ENCODE results near the gene CAMK2D. TPM values are rescaled to one million over a fixed set of nuclear protein-coding genes. Genes with fewer than 3 reads are reported as not detected.

The CAMK2D gene
- total RNA-seq, 2 experiments from 2014 or later, result 29.9 to 32.9 TPM

DNA sequence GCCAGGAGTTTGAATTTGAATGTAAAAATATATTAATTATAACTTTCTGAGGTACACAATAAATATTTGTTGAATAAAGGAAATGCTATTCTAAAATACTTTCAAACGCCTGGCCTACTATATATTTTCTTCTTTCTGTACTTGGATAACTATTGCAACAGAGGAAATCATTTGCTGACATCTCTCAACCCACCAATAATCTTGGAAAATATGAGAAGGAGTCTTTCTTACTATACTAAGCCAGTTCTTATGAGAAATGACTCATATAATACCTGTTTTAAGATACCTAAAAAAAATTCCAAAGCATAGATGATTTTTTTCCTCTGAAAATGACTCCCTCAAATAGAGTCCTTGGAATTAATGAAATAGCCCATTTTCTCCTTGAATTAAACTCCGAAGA is 64.1 kb downstream of the CAMK2D start:
- Histone ChIP-seq H3K36me3 (ENCODE audit: insufficient read depth, low read length) (no peaks in the 10 kb centered on the region), H3K9me3 (ENCODE audit: control insufficient read depth in 1 of 2, insufficient read depth in 1 of 2, low read length in 2 of 2) (no peaks in the 10 kb centered on the region), H3K27ac (ENCODE audit: low read depth in 1 of 2, low read length in 2 of 2) (no peak overlapping the region), H3K4me1 (ENCODE audit: insufficient read depth, low read length) (peaks cover 5% of the 10 kb centered on the region), H3K4me3 (ENCODE audit: low read length) (no peak overlapping the region), H3K27me3 (ENCODE audit: control insufficient read depth in 1 of 2, insufficient read depth in 2 of 2, low read length in 2 of 2) (no peaks in the 10 kb centered on the region)
- POLR2A ChIA-PET, result interaction anchor here (1.2 kb wide), 1 partner anchor 13 kb away, joined by 3 read pairs; no protein-coding TSS in a partner anchor
- peaks cover 18% of the 10 kb centered on the region for H3K4me1 Mint-ChIP-seq (ENCODE audit: low read depth)
- H3K4me3 Mint-ChIP-seq, result no peak overlapping the region
- intact Hi-C loops (cut with DNase I, micrococcal nuclease), result loop anchor here in 1 of 2 experiments (5.0 kb wide), 1 partner anchor 45 kb away; no protein-coding TSS in a partner anchor
- no peak for ATAC-seq (ENCODE audit: poor library complexity)
- H3K27me3 Mint-ChIP-seq, result no peaks in the 10 kb centered on the region
- DNase-seq, result no peak
- H3K27ac Mint-ChIP-seq, result no peak overlapping the region
- CTCF ChIA-PET, result no interaction called here
- H3K36me3 Mint-ChIP-seq (ENCODE audit: low read depth), result no peaks in the 10 kb centered on the region
- no peaks in the 10 kb centered on the region for H3K9me3 Mint-ChIP-seq
- TF ChIP-seq, protein P1, sequence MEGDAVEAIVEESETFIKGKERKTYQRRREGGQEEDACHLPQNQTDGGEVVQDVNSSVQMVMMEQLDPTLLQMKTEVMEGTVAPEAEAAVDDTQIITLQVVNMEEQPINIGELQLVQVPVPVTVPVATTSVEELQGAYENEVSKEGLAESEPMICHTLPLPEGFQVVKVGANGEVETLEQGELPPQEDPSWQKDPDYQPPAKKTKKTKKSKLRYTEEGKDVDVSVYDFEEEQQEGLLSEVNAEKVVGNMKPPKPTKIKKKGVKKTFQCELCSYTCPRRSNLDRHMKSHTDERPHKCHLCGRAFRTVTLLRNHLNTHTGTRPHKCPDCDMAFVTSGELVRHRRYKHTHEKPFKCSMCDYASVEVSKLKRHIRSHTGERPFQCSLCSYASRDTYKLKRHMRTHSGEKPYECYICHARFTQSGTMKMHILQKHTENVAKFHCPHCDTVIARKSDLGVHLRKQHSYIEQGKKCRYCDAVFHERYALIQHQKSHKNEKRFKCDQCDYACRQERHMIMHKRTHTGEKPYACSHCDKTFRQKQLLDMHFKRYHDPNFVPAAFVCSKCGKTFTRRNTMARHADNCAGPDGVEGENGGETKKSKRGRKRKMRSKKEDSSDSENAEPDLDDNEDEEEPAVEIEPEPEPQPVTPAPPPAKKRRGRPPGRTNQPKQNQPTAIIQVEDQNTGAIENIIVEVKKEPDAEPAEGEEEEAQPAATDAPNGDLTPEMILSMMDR (IDR thresholded peaks at IDR 0.05), result no peak

DNA sequence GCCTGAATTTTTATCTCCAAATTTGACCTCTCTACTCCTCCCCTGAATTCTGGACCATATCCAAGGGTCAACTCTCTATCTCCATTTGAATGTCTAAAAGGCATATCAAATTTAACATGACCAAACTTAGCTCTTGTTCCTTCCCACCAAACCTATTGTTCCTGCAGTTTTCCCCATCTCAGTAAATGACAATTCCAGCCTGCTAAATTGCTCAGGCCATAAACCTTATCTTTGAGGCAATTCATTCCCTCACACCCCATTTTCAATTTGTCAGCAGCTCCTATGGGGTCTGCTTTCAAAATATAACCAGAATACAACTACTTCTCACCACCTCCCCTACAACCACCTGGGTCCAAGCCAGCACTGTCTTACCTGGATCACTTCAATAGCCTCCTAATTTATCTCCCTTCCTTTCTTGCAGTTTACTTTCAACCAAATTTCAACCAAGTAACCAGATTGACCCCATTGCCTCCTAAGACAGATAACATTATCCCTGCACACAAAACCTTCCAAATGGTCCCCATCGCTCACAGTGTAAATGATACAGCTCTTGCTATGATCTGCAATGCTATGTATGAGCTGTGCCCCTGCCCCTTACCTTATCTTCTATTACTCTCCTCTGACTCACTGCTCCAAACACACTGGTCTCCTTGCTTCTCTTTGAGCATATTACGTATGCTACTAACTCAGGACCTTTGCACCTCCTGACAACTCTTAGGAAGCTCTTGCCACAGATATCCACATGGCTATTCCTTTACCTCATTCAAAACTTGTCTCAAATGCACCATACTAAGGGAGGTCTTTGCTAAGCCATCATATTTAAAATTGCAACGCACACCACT is 66.0 kb downstream of the CAMK2D start:
- no peak overlapping the region for H3K27ac ChIP-seq (ENCODE audit: low read depth in 1 of 2, low read length in 2 of 2)
- peaks cover 20% of the 10 kb centered on the region for H3K4me1 Mint-ChIP-seq (ENCODE audit: low read depth)
- H3K4me3 Mint-ChIP-seq, result no peak overlapping the region
- CTCF ChIA-PET, result interaction anchor here (1.3 kb wide), 1 partner anchor 148 kb away, joined by 5 read pairs; no protein-coding TSS in a partner anchor
- no peaks in the 10 kb centered on the region for H3K27me3 ChIP-seq (ENCODE audit: control insufficient read depth in 1 of 2, insufficient read depth in 2 of 2, low read length in 2 of 2)
- no peak overlapping the region for H3K4me3 ChIP-seq (ENCODE audit: low read length)
- peaks cover 5% of the 10 kb centered on the region for H3K4me1 ChIP-seq (ENCODE audit: insufficient read depth, low read length)
- no peaks in the 10 kb centered on the region for H3K9me3 ChIP-seq (ENCODE audit: control insufficient read depth in 1 of 2, insufficient read depth in 1 of 2, low read length in 2 of 2)
- H3K9me3 Mint-ChIP-seq, result no peaks in the 10 kb centered on the region
- TF ChIP-seq, protein P1 (IDR thresholded peaks at IDR 0.05), result no peak
- intact Hi-C loops (cut with DNase I, micrococcal nuclease), result loop anchor here in 1 of 2 experiments (5.0 kb wide), 1 partner anchor 47 kb away; no protein-coding TSS in a partner anchor
- H3K27ac Mint-ChIP-seq, result no peak overlapping the region
- POLR2A ChIA-PET, result interaction anchor here (1.2 to 1.7 kb wide), 2 partner anchors 12 to 38 kb away, joined by 3 read pairs; no protein-coding TSS in a partner anchor
- no peak for DNase-seq
- no peaks in the 10 kb centered on the region for H3K27me3 Mint-ChIP-seq
- ATAC-seq (ENCODE audit: poor library complexity), result no peak
- no peaks in the 10 kb centered on the region for H3K36me3 ChIP-seq (ENCODE audit: insufficient read depth, low read length)
- no peaks in the 10 kb centered on the region for H3K36me3 Mint-ChIP-seq (ENCODE audit: low read depth)

DNA sequence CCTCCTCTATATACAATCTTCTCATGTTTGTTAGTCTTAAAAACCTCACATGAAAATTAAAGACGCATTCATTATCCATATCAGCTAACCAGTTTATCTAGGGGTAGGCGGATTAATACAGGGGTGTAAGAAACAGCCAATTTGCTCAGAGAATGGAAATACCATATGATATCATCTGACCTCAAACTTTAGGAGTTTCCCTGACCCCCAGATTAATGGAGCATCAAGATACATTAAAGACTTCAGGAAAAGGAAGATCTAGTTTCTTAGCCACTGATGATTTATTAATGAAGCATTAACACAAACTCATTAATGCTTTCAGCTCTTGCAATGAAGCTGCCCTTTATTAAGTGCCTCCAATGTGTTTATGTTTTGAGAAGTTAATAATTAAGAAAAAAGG is 67.5 kb downstream of the CAMK2D start:
- CTCF ChIA-PET, result interaction anchor here (2.0 kb wide), 1 partner anchor 146 kb away, joined by 6 read pairs; no protein-coding TSS in a partner anchor

More for the DNA sequence above, 67.5 kb downstream of the CAMK2D start:
- POLR2A ChIA-PET, result interaction anchor here (1.2 kb wide), 1 partner anchor 10 kb away, joined by 3 read pairs; no protein-coding TSS in a partner anchor
- H3K27ac ChIP-seq (ENCODE audit: low read depth in 1 of 2, low read length in 2 of 2), result no peak overlapping the region
- H3K4me1 ChIP-seq (ENCODE audit: insufficient read depth, low read length), result peaks cover 5% of the 10 kb centered on the region
- TF ChIP-seq, protein P1 (IDR thresholded peaks at IDR 0.05), result no peak
- Mint-ChIP-seq H3K36me3 (ENCODE audit: low read depth) (no peaks in the 10 kb centered on the region), H3K4me1 (ENCODE audit: low read depth) (peaks cover 22% of the 10 kb centered on the region), H3K9me3 (no peaks in the 10 kb centered on the region), H3K4me3 (no peak overlapping the region), H3K27me3 (no peaks in the 10 kb centered on the region), H3K27ac (no peak overlapping the region)
- DNase-seq (no peak), ATAC-seq (ENCODE audit: poor library complexity) (no peak)
- intact Hi-C loops (cut with DNase I, micrococcal nuclease), result no loop called here
- no peak overlapping the region for H3K4me3 ChIP-seq (ENCODE audit: low read length)
- H3K9me3 ChIP-seq (ENCODE audit: control insufficient read depth in 1 of 2, insufficient read depth in 1 of 2, low read length in 2 of 2), result no peaks in the 10 kb centered on the region
- H3K27me3 ChIP-seq (ENCODE audit: control insufficient read depth in 1 of 2, insufficient read depth in 2 of 2, low read length in 2 of 2), result no peaks in the 10 kb centered on the region
- no peaks in the 10 kb centered on the region for H3K36me3 ChIP-seq (ENCODE audit: insufficient read depth, low read length)

Data from CD4-positive, alpha-beta T cell (primary cell).